Measurements from ENCODE around the gene TNFRSF1B.

- TF ChIP-seq EZH2 (IDR thresholded peaks at IDR 0.05; ENCODE audit: borderline replicate concordance, low read depth, low read length, poor library complexity, severe bottlenecking), result no peak
- TF ChIP-seq, protein P1, sequence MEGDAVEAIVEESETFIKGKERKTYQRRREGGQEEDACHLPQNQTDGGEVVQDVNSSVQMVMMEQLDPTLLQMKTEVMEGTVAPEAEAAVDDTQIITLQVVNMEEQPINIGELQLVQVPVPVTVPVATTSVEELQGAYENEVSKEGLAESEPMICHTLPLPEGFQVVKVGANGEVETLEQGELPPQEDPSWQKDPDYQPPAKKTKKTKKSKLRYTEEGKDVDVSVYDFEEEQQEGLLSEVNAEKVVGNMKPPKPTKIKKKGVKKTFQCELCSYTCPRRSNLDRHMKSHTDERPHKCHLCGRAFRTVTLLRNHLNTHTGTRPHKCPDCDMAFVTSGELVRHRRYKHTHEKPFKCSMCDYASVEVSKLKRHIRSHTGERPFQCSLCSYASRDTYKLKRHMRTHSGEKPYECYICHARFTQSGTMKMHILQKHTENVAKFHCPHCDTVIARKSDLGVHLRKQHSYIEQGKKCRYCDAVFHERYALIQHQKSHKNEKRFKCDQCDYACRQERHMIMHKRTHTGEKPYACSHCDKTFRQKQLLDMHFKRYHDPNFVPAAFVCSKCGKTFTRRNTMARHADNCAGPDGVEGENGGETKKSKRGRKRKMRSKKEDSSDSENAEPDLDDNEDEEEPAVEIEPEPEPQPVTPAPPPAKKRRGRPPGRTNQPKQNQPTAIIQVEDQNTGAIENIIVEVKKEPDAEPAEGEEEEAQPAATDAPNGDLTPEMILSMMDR (conservative IDR thresholded peaks at IDR 0.05; ENCODE audit: low read depth, low read length), result no peak
Observed at GRCh38 chr1:12150456-12151200, 16.2 kb upstream of the TNFRSF1B start.
